ENCODE measurements around the gene AATF. TPM values are rescaled to one million over a fixed set of nuclear protein-coding genes. Genes with fewer than 3 reads are reported as not detected.
A peak's percentile ranks its signal among the peaks of the same experiment; 100 is the strongest.

The AATF gene
- total RNA-seq, 1 experiment from 2014 or later = 153 TPM

GRCh38 chr17:37079065-37079708 is 130.4 kb downstream of the AATF start:
- DNase-seq (ENCODE audit: low read depth) = no peak

GRCh38 chr17:37079735-37080134 is 131.0 kb downstream of the AATF start:
- DNase-seq (ENCODE audit: low read depth) = no peak

- DNase-seq (ENCODE audit: low read depth) = peak; percentile 15
Observed at GRCh38 chr17:37081287-37081686, 132.5 kb downstream of the AATF start.

GRCh38 chr17:37082311-37082860 is 133.6 kb downstream of the AATF start:
- DNase-seq (ENCODE audit: low read depth) = no peak

- no peak for DNase-seq (ENCODE audit: low read depth)
Observed at GRCh38 chr17:37082985-37083384, 134.2 kb downstream of the AATF start.

- DNase-seq (ENCODE audit: low read depth) = no peak
Observed at GRCh38 chr17:37083456-37083855, 134.7 kb downstream of the AATF start.

GRCh38 chr17:37084372-37084771 is 135.6 kb downstream of the AATF start:
- no peak for DNase-seq (ENCODE audit: low read depth)

GRCh38 chr17:37086334-37086733 is 137.6 kb downstream of the AATF start:
- no peak for DNase-seq (ENCODE audit: low read depth)

GRCh38 chr17:37086948-37087347 is 138.2 kb downstream of the AATF start:
- DNase-seq (ENCODE audit: low read depth) = no peak

- DNase-seq (ENCODE audit: low read depth) = no peak
Observed at GRCh38 chr17:37087683-37088082, 138.9 kb downstream of the AATF start.

GRCh38 chr17:37088459-37088858 is 139.7 kb downstream of the AATF start:
- DNase-seq (ENCODE audit: low read depth) = no peak

- DNase-seq (ENCODE audit: low read depth) = no peak
Observed at GRCh38 chr17:37088913-37089312, 140.2 kb downstream of the AATF start.

- no peak for DNase-seq (ENCODE audit: low read depth)
Observed at GRCh38 chr17:37089956-37090355, 141.2 kb downstream of the AATF start.

- DNase-seq (ENCODE audit: low read depth) = no peak
Observed at GRCh38 chr17:37090941-37091340, 142.2 kb downstream of the AATF start.

GRCh38 chr17:37092071-37092470 is 143.3 kb downstream of the AATF start:
- DNase-seq (ENCODE audit: low read depth) = peak; percentile 66

GRCh38 chr17:37092701-37093100 is 143.9 kb downstream of the AATF start:
- DNase-seq (ENCODE audit: low read depth) = no peak

- no peak for DNase-seq (ENCODE audit: low read depth)
Observed at GRCh38 chr17:37094391-37094790, 145.6 kb downstream of the AATF start.

GRCh38 chr17:37096071-37096470 is 147.3 kb downstream of the AATF start:
- no peak for DNase-seq (ENCODE audit: low read depth)

GRCh38 chr17:37097154-37097553 is 148.4 kb downstream of the AATF start:
- DNase-seq (ENCODE audit: low read depth) = no peak

GRCh38 chr17:37098152-37098551 is 149.4 kb downstream of the AATF start:
- DNase-seq (ENCODE audit: low read depth) = no peak

GRCh38 chr17:37098910-37099664 is 150.3 kb downstream of the AATF start:
- peak; percentile 20 for DNase-seq (ENCODE audit: low read depth)

- DNase-seq (ENCODE audit: low read depth) = no peak
Observed at GRCh38 chr17:37100231-37100630, 151.5 kb downstream of the AATF start.

- no peak for DNase-seq (ENCODE audit: low read depth)
Observed at GRCh38 chr17:37101306-37101705, 152.6 kb downstream of the AATF start.

Measured in HT1080 (cell line).